AG04449 (cell line): Measurements from ENCODE around the gene SNX30.
A peak's percentile ranks its signal among the peaks of the same experiment; 100 is the strongest.

Experiments
- CTCF ChIA-PET: fragments of 350-600 bp; formaldehyde crosslinking; extraction: SDS; loops from one replicate; lab custom pipeline; 2021; ENCODE audit warnings: antibody characterized with exemption; lab: Yijun Ruan, JAX
- POLR2A ChIA-PET: fragments of 400-600, 350-600 bp; formaldehyde crosslinking; extraction: SDS; loops from one replicate; lab custom pipeline; 2020; ENCODE audit warnings: antibody characterized with exemption, inconsistent platforms; lab: Yijun Ruan, JAX
- DNase-seq: peaks from one replicate; pipeline ENCODE4 v3.0.0-alpha.2; 2010; ENCODE audit warnings: low read depth, low spot score
- H3K4me3 ChIP-seq: 2 replicates; pipeline ENCODE4 v1.5.1; 2011; ENCODE audit warnings: low read depth, mild to moderate bottlenecking, control low read depth, low read length
- TF ChIP-seq, protein P1 (sequence below): IDR thresholded peaks from one replicate; pipeline ENCODE4 v1.5.1; 2011; ENCODE audit warnings: mild to moderate bottlenecking, moderate library complexity, low read length, control low read depth, inconsistent platforms; ENCODE audit not compliant: insufficient read depth; ENCODE audit errors: missing control alignments

The SNX30 gene

DNA sequence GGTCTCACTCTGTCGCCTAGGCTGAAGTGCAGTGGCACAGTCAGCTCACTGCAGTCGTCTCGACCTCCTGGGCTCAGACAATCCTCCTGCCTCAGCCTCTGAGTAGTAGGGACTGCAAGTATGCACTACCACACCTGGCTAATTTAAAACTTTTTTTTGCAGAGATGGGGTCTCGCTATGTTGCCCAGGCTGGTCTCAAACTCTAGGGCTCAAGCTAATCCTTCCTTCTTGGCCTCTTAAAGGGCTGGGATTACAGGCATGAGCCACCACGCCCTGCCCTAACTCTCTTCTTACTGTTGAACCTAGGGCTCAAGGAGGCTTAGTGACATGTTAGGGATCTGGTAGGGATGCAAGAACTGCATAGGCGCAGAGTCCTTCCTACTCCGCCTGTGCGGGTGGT lies 65.3 kb downstream of the SNX30 start:
- no peak for DNase-seq
- CTCF ChIA-PET = no interaction called here
- TF ChIP-seq, protein P1, sequence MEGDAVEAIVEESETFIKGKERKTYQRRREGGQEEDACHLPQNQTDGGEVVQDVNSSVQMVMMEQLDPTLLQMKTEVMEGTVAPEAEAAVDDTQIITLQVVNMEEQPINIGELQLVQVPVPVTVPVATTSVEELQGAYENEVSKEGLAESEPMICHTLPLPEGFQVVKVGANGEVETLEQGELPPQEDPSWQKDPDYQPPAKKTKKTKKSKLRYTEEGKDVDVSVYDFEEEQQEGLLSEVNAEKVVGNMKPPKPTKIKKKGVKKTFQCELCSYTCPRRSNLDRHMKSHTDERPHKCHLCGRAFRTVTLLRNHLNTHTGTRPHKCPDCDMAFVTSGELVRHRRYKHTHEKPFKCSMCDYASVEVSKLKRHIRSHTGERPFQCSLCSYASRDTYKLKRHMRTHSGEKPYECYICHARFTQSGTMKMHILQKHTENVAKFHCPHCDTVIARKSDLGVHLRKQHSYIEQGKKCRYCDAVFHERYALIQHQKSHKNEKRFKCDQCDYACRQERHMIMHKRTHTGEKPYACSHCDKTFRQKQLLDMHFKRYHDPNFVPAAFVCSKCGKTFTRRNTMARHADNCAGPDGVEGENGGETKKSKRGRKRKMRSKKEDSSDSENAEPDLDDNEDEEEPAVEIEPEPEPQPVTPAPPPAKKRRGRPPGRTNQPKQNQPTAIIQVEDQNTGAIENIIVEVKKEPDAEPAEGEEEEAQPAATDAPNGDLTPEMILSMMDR = no peak
- no peak overlapping the region for H3K4me3 ChIP-seq
- POLR2A ChIA-PET = no interaction called here

DNA sequence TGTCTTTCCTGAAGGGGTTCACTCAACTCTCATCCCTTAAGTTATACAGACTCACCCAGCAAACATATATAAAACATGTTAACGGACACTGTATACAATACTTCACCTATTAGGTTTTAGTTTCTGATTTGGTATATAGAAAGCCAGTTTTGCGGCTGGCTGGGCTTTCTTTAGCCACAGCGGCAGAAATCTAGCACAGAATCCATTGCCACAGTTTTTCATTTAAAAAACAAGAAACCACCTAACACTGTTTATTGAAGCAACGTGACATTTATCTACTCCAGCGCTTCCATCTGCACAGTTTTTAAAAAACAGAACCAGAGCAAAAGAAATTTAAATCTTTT lies 67.3 kb downstream of the SNX30 start:
- TF ChIP-seq, protein P1 = no peak
- ChIA-PET POLR2A (no interaction called here), CTCF (no interaction called here)
- DNase-seq = no peak
- H3K4me3 ChIP-seq = no peak overlapping the region

DNA sequence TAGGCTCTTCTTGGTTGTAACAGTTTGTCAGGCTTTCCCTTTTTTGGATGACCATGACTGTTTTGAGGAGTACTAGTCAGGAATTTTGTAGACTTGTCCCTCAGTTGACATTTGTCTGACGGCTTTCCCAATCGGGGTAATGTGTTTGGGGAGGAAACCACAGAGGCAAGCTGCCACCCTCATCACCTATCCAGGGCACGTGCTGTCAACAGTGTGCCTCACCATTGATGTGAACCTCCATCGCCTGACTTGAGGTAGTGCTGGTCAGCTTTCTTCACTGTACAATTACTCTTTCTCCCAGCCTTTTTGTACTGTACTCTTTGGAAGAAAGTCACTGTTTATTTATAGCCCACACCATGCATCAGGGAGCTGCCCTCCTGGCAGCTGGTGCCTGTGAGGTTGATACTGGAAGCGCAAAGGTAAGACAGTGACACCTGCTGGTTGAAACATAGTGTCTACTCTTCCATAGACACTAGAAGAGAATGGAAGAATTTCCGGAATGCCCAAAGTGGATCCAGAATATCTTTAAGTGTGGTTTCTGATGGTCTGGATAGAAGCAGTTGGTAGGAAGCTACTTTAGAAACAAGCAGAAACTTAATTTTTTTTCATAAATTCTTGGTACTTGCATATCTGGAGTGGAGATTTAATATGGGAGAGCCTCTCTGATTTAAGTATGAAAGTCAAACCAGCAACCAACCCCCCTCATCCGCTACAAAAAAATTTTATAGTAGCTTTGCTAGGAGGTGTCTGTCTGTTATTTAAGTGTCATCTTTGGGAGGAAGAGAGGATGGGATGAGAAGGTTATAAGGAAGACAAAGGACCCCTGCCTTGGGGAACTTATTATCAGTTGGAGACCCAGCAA lies 69.3 kb downstream of the SNX30 start:
- DNase-seq = peak; percentile 29
- CTCF ChIA-PET = interaction anchor here (0.6 to 2.3 kb wide), 22 partner anchors 9 to 735 kb away, joined by 3 to 15 read pairs (median 4); partner anchors contain the start of genes INIP and SNX30
- POLR2A ChIA-PET = no interaction called here

DNA sequence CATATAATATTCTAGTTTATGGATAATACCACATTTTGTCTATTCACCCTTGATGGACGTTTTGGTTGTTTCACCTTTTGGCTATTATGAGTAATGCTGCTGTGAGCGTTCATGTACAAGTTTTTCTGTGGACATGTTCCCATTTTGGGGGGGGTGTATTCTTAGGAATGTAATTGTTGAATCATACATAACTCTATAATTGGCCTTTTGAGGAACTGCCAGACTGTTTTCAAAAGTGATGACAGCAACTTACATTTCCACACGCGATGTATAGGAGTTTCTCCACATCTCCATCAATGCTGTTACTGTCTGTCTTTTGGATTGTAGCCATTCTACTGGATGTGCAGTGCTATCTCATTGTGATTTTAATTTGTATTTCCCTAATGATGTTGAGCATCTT lies 70.3 kb downstream of the SNX30 start:
- DNase-seq = peak; percentile 57
- POLR2A ChIA-PET = no interaction called here
- TF ChIP-seq, protein P1 = no peak
- CTCF ChIA-PET = interaction anchor here (0.8 to 2.3 kb wide), 8 partner anchors 10 to 105 kb away, joined by 3 to 15 read pairs (median 4); no protein-coding TSS in a partner anchor
- no peak overlapping the region for H3K4me3 ChIP-seq

More for the DNA sequence above, 69.3 kb downstream of the SNX30 start:
- TF ChIP-seq, protein P1 = peak; percentile 34
- no peak overlapping the region for H3K4me3 ChIP-seq

DNA sequence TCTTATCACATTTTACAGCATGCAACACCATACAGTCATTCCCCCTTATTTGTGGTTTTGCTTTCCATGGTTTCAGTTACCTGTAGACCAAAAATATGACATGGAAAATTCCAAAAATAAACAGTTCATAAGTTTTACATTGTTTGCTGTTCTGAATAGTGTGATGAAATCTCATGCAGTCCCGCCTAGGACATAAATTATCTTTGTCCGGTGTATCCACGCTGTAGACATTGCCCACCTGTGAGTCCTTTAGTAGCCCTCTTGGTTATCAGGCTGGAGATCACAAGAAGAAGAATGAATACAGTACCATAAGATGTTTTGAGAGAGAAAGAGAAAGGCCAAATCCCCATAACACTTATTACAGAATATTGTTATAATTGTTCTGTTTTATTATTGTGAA lies 72.1 kb downstream of the SNX30 start:
- POLR2A ChIA-PET = no interaction called here
- CTCF ChIA-PET = interaction anchor here (1.0 kb wide), 1 partner anchor 38 kb away, joined by 3 read pairs; no protein-coding TSS in a partner anchor
- H3K4me3 ChIP-seq = no peak overlapping the region
- DNase-seq = no peak
- TF ChIP-seq, protein P1 = no peak

DNA sequence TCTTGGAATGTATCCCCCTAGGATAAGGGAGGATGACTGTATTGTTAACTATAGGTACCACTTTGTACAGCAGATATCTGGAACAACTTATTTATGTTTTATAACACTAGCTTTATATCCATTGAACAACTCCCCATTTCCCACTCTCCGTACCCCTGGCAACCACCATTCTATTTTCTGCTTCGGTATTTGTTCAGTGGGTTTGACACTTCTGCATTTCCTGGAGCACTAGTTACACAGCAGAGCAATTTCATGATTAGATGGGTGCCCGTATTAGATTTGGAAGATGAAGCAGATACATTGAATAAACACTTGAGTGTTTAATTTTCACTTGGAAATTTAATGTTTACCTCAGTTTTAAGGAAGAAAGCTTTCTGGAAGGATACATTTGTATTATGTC lies 72.7 kb downstream of the SNX30 start:
- ChIA-PET CTCF (interaction anchor here (1.0 to 1.4 kb wide), 3 partner anchors 22 to 80 kb away, joined by 3 to 4 read pairs (median 3); no protein-coding TSS in a partner anchor), POLR2A (no interaction called here)
- no peak overlapping the region for H3K4me3 ChIP-seq
- TF ChIP-seq, protein P1 = no peak
- DNase-seq = no peak
